Fibroblast of lung (primary cell): ENCODE measurements around the gene PIP4K2A.

Experiments used
- EZH2 ChIP-seq: IDR thresholded peaks from 2 replicates; pipeline ENCODE4 v1.5.1; 2012; ENCODE audit warnings: low read length, control low read depth, mild to moderate bottlenecking; ENCODE audit errors: missing control alignments
- TF ChIP-seq, protein P1 (sequence below), 2 donors: IDR thresholded peaks in 1 of 2; conservative IDR thresholded peaks in 1 of 2; 1 replicate in 1 of 2; 2 replicates in 1 of 2; pipeline ENCODE4 v1.5.1; 2011 to 2012; ENCODE audit warnings: low read length in 2 of 2, control low read depth in 1 of 2, inconsistent platforms in 1 of 2, low read depth in 1 of 2, mild to moderate bottlenecking in 1 of 2

DNA sequence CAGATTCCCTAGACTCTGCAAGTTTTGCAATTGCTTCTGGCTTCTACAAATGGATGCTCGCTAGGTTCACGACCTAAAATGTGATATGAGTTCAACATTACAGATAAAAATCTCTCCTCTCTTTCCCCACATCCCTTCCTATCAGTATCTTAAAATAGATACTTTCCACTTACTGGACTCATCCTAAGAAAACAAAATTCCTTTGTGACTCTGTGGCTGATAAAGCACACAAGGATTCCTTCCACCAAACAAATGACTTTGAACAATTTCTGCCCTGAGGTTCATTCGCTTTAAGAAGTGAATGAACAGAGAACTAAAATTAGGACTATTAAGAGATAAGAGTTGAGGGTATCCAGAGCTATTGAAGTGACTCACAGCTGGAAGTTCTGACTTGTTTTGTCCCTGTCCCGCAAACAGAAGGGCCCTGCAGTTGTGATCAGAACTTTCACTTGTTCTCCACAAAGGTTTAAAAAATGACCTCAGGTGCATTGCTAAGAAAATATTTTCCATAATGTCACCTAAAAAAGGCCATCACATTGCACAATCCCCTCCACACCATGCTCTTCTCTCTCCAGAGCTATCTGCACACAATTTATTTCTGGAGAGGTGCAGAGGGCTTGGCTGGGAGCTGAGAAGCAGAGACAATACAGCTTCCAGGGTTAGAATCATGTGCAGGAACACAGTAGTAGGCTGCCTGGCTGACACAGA lies 96.1 kb downstream of the PIP4K2A start:
- TF ChIP-seq, protein P1, sequence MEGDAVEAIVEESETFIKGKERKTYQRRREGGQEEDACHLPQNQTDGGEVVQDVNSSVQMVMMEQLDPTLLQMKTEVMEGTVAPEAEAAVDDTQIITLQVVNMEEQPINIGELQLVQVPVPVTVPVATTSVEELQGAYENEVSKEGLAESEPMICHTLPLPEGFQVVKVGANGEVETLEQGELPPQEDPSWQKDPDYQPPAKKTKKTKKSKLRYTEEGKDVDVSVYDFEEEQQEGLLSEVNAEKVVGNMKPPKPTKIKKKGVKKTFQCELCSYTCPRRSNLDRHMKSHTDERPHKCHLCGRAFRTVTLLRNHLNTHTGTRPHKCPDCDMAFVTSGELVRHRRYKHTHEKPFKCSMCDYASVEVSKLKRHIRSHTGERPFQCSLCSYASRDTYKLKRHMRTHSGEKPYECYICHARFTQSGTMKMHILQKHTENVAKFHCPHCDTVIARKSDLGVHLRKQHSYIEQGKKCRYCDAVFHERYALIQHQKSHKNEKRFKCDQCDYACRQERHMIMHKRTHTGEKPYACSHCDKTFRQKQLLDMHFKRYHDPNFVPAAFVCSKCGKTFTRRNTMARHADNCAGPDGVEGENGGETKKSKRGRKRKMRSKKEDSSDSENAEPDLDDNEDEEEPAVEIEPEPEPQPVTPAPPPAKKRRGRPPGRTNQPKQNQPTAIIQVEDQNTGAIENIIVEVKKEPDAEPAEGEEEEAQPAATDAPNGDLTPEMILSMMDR (conservative IDR thresholded peaks at IDR 0.05 in 1 of 2, IDR thresholded peaks at IDR 0.05 in 1 of 2; ENCODE audit: low read depth in 1 of 2, low read length in 2 of 2): no peak
- no peak for TF ChIP-seq EZH2
